H1 (cell line): ENCODE results near the gene GAPDHS. TPM values are rescaled to one million over a fixed set of nuclear protein-coding genes. Genes with fewer than 3 reads are reported as not detected.

ENCODE experiments used
- CTCF ChIA-PET: fragments of 300-600 bp; sonication (Branson Sonifier 250); formaldehyde crosslinking; loops from one replicate; lab custom pipeline; 2021; ENCODE audit not compliant: partially characterized antibody; lab: Charles Lee
- POLR2A ChIA-PET: fragments of 300-600 bp; sonication (Branson Sonifier 250); formaldehyde crosslinking; loops from one replicate; lab custom pipeline; 2021; ENCODE audit warnings: inconsistent platforms; ENCODE audit not compliant: partially characterized antibody; lab: Charles Lee
- DNase-seq, 2 experiments: peaks; one replicate each; pipeline versions ENCODE4 v3.0.0 to v3.0.0-alpha.2; 2010 to 2022; ENCODE audit warnings: low spot score in 2 of 2, low read depth in 1 of 2, mixed read lengths in 1 of 2
- FAIRE-seq: peaks from 2 replicates; lab custom pipeline; 2011; peaks lifted over from hg19 to GRCh38; lab: Jason Lieb, UNC
- H2AFZ ChIP-seq: 2 replicates; pipeline ENCODE4 v1.8.1; 2012; ENCODE audit warnings: low read length, inconsistent platforms
- H2AK5ac ChIP-seq: 2 replicates; pipeline ENCODE4 v1.6.1; 2013; ENCODE audit warnings: low read depth, low read length
- H2BK120ac ChIP-seq: replicated peaks from 2 replicates; pipeline ENCODE3; 2013; ENCODE audit warnings: low read depth, low read length, inconsistent platforms
- H2BK12ac ChIP-seq: 2 replicates; pipeline ENCODE4 v1.6.1; 2013; ENCODE audit warnings: low read depth, low read length
- H2BK15ac ChIP-seq: 2 replicates; pipeline ENCODE4 v1.6.1; 2013; ENCODE audit warnings: low read length
- H2BK20ac ChIP-seq: 2 replicates; pipeline ENCODE4 v1.6.1; 2013; ENCODE audit warnings: low read length
- H2BK5ac ChIP-seq: 2 replicates; pipeline ENCODE4 v1.6.1; 2013; ENCODE audit warnings: low read depth, low read length
- H3K14ac ChIP-seq: 2 replicates; pipeline ENCODE4 v1.6.1; 2013; ENCODE audit warnings: inconsistent platforms; ENCODE audit not compliant: insufficient read length
- H3K18ac ChIP-seq: 2 replicates; pipeline ENCODE4 v1.6.1; 2013; ENCODE audit warnings: low read length; ENCODE audit errors: extremely low read depth
- H3K23ac ChIP-seq: 2 replicates; pipeline ENCODE4 v1.6.1; 2013; ENCODE audit warnings: inconsistent platforms; ENCODE audit not compliant: insufficient read length
- H3K23me2 ChIP-seq: 2 replicates; pipeline ENCODE4 v1.6.1; 2013; ENCODE audit warnings: low read depth, low read length
- H3K27ac ChIP-seq: 2 replicates; pipeline ENCODE4 v1.6.1; 2011; ENCODE audit warnings: low read depth, low read length, inconsistent platforms
- H3K27me3 ChIP-seq, 4 experiments: replicated peaks in 1 of 4; 1 replicate in 1 of 4; 2 replicates in 3 of 4; pipeline versions ENCODE4 v1.6.1 to v1.8.1; 2011 to 2013; ENCODE audit warnings: low read length in 3 of 4, mild to moderate bottlenecking in 3 of 4, inconsistent platforms in 2 of 4, mixed read lengths in 2 of 4, moderate library complexity in 1 of 4; ENCODE audit not compliant: control insufficient read depth in 3 of 4, insufficient read depth in 3 of 4; ENCODE audit errors: extremely low read depth in 1 of 4
- H3K36me3 ChIP-seq, 4 experiments: 2 replicates each; pipeline versions ENCODE4 v1.6.1 to v1.8.1; 2011 to 2013; ENCODE audit warnings: mild to moderate bottlenecking in 4 of 4, low read length in 3 of 4, moderate library complexity in 2 of 4, control low read depth in 1 of 4, inconsistent platforms in 1 of 4; ENCODE audit not compliant: insufficient read depth in 4 of 4, control insufficient read depth in 2 of 4
- H3K4ac ChIP-seq: replicated peaks from 2 replicates; pipeline ENCODE3; 2013; ENCODE audit warnings: low read length, low read depth, mixed read lengths, inconsistent platforms; ENCODE audit not compliant: insufficient read length
- H3K4me1 ChIP-seq, 4 experiments: replicated peaks in 1 of 4; 1 replicate in 1 of 4; 2 replicates in 3 of 4; pipeline versions ENCODE4 v1.6.1 to v1.8.1; 2011 to 2013; ENCODE audit warnings: low read length in 3 of 4, inconsistent platforms in 2 of 4, mixed read lengths in 1 of 4; ENCODE audit not compliant: insufficient read depth in 4 of 4, control insufficient read depth in 3 of 4
- H3K4me2 ChIP-seq, 2 experiments: 2 replicates each; pipeline versions ENCODE4 v1.6.1 to v1.8.1; 2011 to 2013; ENCODE audit warnings: low read depth in 2 of 2, low read length in 2 of 2, control low read depth in 1 of 2, inconsistent platforms in 1 of 2, mild to moderate bottlenecking in 1 of 2; ENCODE audit not compliant: insufficient read depth in 1 of 2
- H3K4me3 ChIP-seq, 4 experiments: fragments of 200-600, 300-600 bp in 1 of 4; sonication (generic), shearing (Covaris generic), sonication (Bioruptor Twin) in 1 of 4; 2 replicates each; pipeline versions ENCODE4 v1.5.1 to v1.8.1; 2011 to 2016; ENCODE audit warnings: low read length in 4 of 4, low read depth in 3 of 4, control low read depth in 2 of 4, inconsistent platforms in 2 of 4, mild to moderate bottlenecking in 2 of 4, mixed read lengths in 1 of 4, moderate library complexity in 1 of 4; ENCODE audit not compliant: insufficient read depth in 2 of 4; ENCODE audit errors: extremely low read depth in 1 of 4
- H3K56ac ChIP-seq: replicated peaks from 2 replicates; pipeline ENCODE3; 2013; ENCODE audit warnings: low read depth, mild to moderate bottlenecking, mixed read lengths, low read length, inconsistent platforms; ENCODE audit not compliant: insufficient read length
- H3K79me1 ChIP-seq: 2 replicates; pipeline ENCODE4 v1.6.1; 2013; ENCODE audit warnings: low read depth, low read length, control low read depth
- H3K79me2 ChIP-seq, 2 experiments: 2 replicates each; pipeline versions ENCODE4 v1.6.1 to v1.8.1; 2012 to 2013; ENCODE audit warnings: low read length in 2 of 2, mild to moderate bottlenecking in 2 of 2, inconsistent platforms in 1 of 2; ENCODE audit not compliant: insufficient read depth in 2 of 2, control insufficient read depth in 1 of 2
- H3K9ac ChIP-seq, 4 experiments: replicated peaks in 1 of 4; 1 replicate in 1 of 4; 2 replicates in 3 of 4; pipeline versions ENCODE4 v1.6.1 to v1.8.1; 2011 to 2013; ENCODE audit warnings: low read depth in 3 of 4, low read length in 3 of 4, control low read depth in 2 of 4, mild to moderate bottlenecking in 2 of 4, moderate library complexity in 2 of 4, inconsistent platforms in 1 of 4; ENCODE audit errors: extremely low read depth in 1 of 4
- H3K9me3 ChIP-seq, 2 experiments: 2 replicates each; pipeline versions ENCODE4 v1.6.1 to v1.8.1; 2012 to 2013; ENCODE audit warnings: mild to moderate bottlenecking in 2 of 2, moderate library complexity in 2 of 2, control low read depth in 1 of 2, inconsistent platforms in 1 of 2, low read depth in 1 of 2, low read length in 1 of 2, mixed read lengths in 1 of 2; ENCODE audit not compliant: insufficient read depth in 2 of 2
- H4K20me1 ChIP-seq, 2 experiments: replicated peaks in 1 of 2; 2 replicates each; pipeline versions ENCODE3 to v1.8.1; 2011 to 2013; ENCODE audit warnings: inconsistent platforms in 2 of 2, low read length in 2 of 2, mild to moderate bottlenecking in 1 of 2; ENCODE audit not compliant: insufficient read depth in 2 of 2, control insufficient read depth in 1 of 2
- H4K5ac ChIP-seq: 2 replicates; pipeline ENCODE4 v1.6.1; 2013; ENCODE audit warnings: low read length, low read depth, mixed read lengths, inconsistent platforms; ENCODE audit not compliant: insufficient read length
- H4K8ac ChIP-seq: 2 replicates; pipeline ENCODE4 v1.8.0; 2013; ENCODE audit warnings: mild to moderate bottlenecking, moderate library complexity, low read length, inconsistent platforms; ENCODE audit not compliant: insufficient read depth; ENCODE audit errors: extremely low read depth
- H4K91ac ChIP-seq: replicated peaks from 2 replicates; pipeline ENCODE3; 2013; ENCODE audit warnings: low read length, mixed read lengths, inconsistent platforms; ENCODE audit not compliant: insufficient read length
- CEBPB ChIP-seq: IDR thresholded peaks from 2 replicates; pipeline ENCODE4 v1.6.1; 2012; ENCODE audit warnings: low read depth, low read length
- CREB1 ChIP-seq: IDR thresholded peaks from 2 replicates; pipeline ENCODE4 v1.6.1; 2012; ENCODE audit warnings: inconsistent platforms
- CTBP2 ChIP-seq: IDR thresholded peaks from 2 replicates; pipeline ENCODE4 v1.7.0; 2011; ENCODE audit warnings: borderline replicate concordance, mild to moderate bottlenecking, moderate library complexity, mixed read lengths, low read length; ENCODE audit not compliant: insufficient read depth, insufficient read length
- EGR1 ChIP-seq: IDR thresholded peaks from 2 replicates; pipeline ENCODE4 v1.6.1; 2011; ENCODE audit warnings: low read depth, low read length, borderline replicate concordance
- FOSL1 ChIP-seq: IDR thresholded peaks from 2 replicates; pipeline ENCODE4 v1.6.1; 2011; ENCODE audit warnings: mild to moderate bottlenecking, low read depth, low read length, moderate library complexity; ENCODE audit not compliant: insufficient read depth
- JUN ChIP-seq: IDR thresholded peaks from 2 replicates; pipeline ENCODE4 v1.6.1; 2011; ENCODE audit warnings: low read depth, mild to moderate bottlenecking, improper control_type of control experiment, low read length
- MAFK ChIP-seq: IDR thresholded peaks from 2 replicates; pipeline ENCODE4 v1.6.1; 2012; ENCODE audit warnings: low read depth, mild to moderate bottlenecking, improper control_type of control experiment, low read length
- POU5F1 ChIP-seq: IDR thresholded peaks from 2 replicates; pipeline ENCODE4 v1.6.1; 2011; ENCODE audit warnings: low read depth, mild to moderate bottlenecking, low read length, moderate library complexity
- RBBP5 ChIP-seq: IDR thresholded peaks from 2 replicates; pipeline ENCODE4 v1.7.1; 2012; ENCODE audit warnings: low read depth, mild to moderate bottlenecking, inconsistent platforms, low read length, moderate library complexity, borderline replicate concordance
- RNF2 ChIP-seq: fragments of 200-900, 300-1000 bp; sonication (generic); IDR thresholded peaks from 2 replicates; pipeline ENCODE4 v1.7.1; 2016; ENCODE audit warnings: borderline replicate concordance, low read depth, mild to moderate bottlenecking, antibody characterized with exemption, low read length; ENCODE audit not compliant: poor library complexity, severe bottlenecking; ENCODE audit errors: missing control alignments
- SRF ChIP-seq: IDR thresholded peaks from 2 replicates; pipeline ENCODE4 v1.6.1; 2011; ENCODE audit warnings: mild to moderate bottlenecking, low read depth, low read length, moderate library complexity
- TAF7 ChIP-seq: optimal IDR thresholded peaks from 2 replicates; pipeline ENCODE3; 2011; ENCODE audit warnings: low read depth, mild to moderate bottlenecking, inconsistent platforms, low read length, moderate library complexity, borderline replicate concordance
- YY1 ChIP-seq: IDR thresholded peaks from 2 replicates; pipeline ENCODE4 v1.6.1; 2011; ENCODE audit warnings: low read depth, mild to moderate bottlenecking, low read length
- WGBS, 2 experiments: shearing (Covaris generic) in 1 of 2; methylation state at CpG; one replicate each; pipeline versions ENCODE4 v1.1.6 to v1.1.7; 2013 to 2015; ENCODE audit warnings: low lambda C conversion rate in 2 of 2, mixed read lengths in 2 of 2, inconsistent platforms in 1 of 2, low coverage in 1 of 2, missing lambda C conversion rate in 1 of 2; ENCODE audit not compliant: insufficient replicate concordance in 2 of 2, insufficient coverage in 1 of 2, insufficient read length in 1 of 2; ENCODE audit errors: extremely low coverage in 1 of 2, missing lambda C conversion rate in 1 of 2; 5-methylcytosine and 5-hydroxymethylcytosine counted together
- polyA plus RNA-seq, 7 experiments: library from polyadenylated mRNA; depleted of rRNA in 3 of 7; stranded (reverse) in 5 of 7; unstranded in 2 of 7; fragments of >200 nt in 5 of 7; fragments of 200-250 nt in 2 of 7; gene quantifications; 1 replicate in 5 of 7; 2 replicates in 1 of 7; 4 replicates in 1 of 7; pipeline versions ENCODE4 v1.2.1 to v1.2.3, GENCODE V29; 2011 to 2013; ENCODE audit warnings: missing spikeins in 2 of 7, mixed read lengths in 2 of 7
- total RNA-seq: library from RNA; stranded (reverse); fragmentation: NEBNext Ultra II Directional; extraction: Animal tissue kit (Norgen Biotek cat#: 25700); gene quantifications from 2 replicates; pipeline ENCODE4 v1.2.1, GENCODE V29; 2021

GAPDHS gene
- total and polyA plus RNA-seq, 2 of the 8 experiments (the other 6 are each of a cell fraction or from before 2014, with no cell fraction given): 0.26 TPM; not detected in 1

DNA sequence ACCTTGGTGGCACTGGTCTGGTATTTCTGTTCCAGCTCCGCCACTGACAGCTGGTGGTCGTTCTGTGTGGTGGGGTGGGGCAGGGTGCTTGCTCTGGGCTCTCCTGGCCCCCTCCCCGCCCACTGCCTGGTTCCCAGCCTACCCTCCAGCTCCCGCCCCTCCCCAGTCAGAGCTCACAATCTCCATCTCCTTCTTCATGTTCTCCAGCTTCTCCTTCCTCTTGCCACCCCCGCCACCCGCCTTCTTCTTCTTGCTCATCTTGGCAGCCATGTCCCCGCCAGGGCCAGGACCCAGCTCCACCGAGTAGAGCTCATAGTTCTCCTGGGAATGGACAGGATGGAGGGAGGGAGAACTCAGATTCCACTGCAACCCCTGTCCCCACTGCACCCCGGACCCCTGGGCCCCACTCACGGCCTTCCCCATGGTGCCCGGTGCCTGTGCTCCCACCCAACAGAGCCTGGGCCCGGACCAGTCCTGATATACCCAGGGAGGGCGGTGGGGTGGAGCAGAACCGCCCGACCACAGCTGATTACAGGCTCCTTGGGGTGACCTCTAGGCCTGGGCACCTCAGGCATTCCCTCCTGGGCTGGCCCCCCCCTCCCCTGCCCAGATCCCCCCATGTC lies 30.1 kb downstream of the GAPDHS start, which contains the start of gene ATP4A:
Gene ATP4A, minus strand, starts transcription at position 452 of the 623 bp plus-strand sequence. Its CDS starts 29 bp downstream, at position 423.
- no peak within 1 kb of the TSS; the same call in 1 of the 2 replicates for H4K8ac ChIP-seq
- H4K91ac ChIP-seq: no peak within 1 kb of the TSS
- no peak within 1 kb of the TSS for H3K27ac ChIP-seq
- ChIA-PET CTCF (interaction anchor here (0.6 to 3.1 kb wide), 5 partner anchors 15 to 1201 kb away, joined by 3 to 19 read pairs (median 7); no protein-coding TSS in a partner anchor), POLR2A (interaction anchor here (1.6 kb wide), 1 partner anchor 79 kb away, joined by 5 read pairs; no protein-coding TSS in a partner anchor)
- DNase-seq (no peak), FAIRE-seq (no peak)
- no peak within 1 kb of the TSS for H3K4ac ChIP-seq
- no peak within 1 kb of the TSS for H2AFZ ChIP-seq
- H2BK20ac ChIP-seq: no peak within 1 kb of the TSS
- no peaks in the 10 kb centered on the region for H3K79me1 ChIP-seq
- H3K9me3 ChIP-seq: no peaks in the 10 kb centered on the region; a peak in 1 of 4 replicates
- no peak within 1 kb of the TSS for H2BK5ac ChIP-seq
- H2BK12ac ChIP-seq: no peak within 1 kb of the TSS
- H3K14ac ChIP-seq: no peak within 1 kb of the TSS
- no peaks in the 10 kb centered on the region for H3K79me2 ChIP-seq
- peaks cover 0 to 16% (median 9%) of the 10 kb centered on the region in 4 experiments; a peak in 5 of 7 replicates for H3K27me3 ChIP-seq
- no peak within 1 kb of the TSS for H3K18ac ChIP-seq
- H3K36me3 ChIP-seq: no peaks in the 10 kb centered on the region
- H3K9ac ChIP-seq: no peak within 1 kb of the TSS
- H4K5ac ChIP-seq: no peak within 1 kb of the TSS
- H3K4me1 ChIP-seq: peaks cover 0 to 6% (median 4%) of the 10 kb centered on the region in 4 experiments; a peak in 3 of 7 replicates
- H3K4me2 ChIP-seq: no peak within 1 kb of the TSS
- no peak within 1 kb of the TSS for H2AK5ac ChIP-seq
- H3K4me3 ChIP-seq: no peak within 1 kb of the TSS
- no peak for TF ChIP-seq CREB1
- TF ChIP-seq POU5F1: no peak
- TF ChIP-seq MAFK: no peak
- no peak for TF ChIP-seq SRF
- TF ChIP-seq RNF2: no peak
- TF ChIP-seq JUN: no peak
- TF ChIP-seq FOSL1: no peak
- TF ChIP-seq RBBP5: no peak
- TF ChIP-seq CTBP2: no peak
- TF ChIP-seq TAF7: no peak
- TF ChIP-seq EGR1: no peak
- TF ChIP-seq CEBPB: no peak
- no peak for TF ChIP-seq YY1
- 83% methylated on average over 6 of the region's 15 CpGs; no CpG with 5 or more reads in 1 of the 2 experiments for WGBS, 2 experiments
- H3K23ac ChIP-seq: no peak within 1 kb of the TSS
- no peak within 1 kb of the TSS for H3K56ac ChIP-seq
- peaks cover 6 to 8% of the 10 kb centered on the region in 2 experiments for H4K20me1 ChIP-seq
- H2BK120ac ChIP-seq: no peak within 1 kb of the TSS
- no peaks in the 10 kb centered on the region; the same call in 1 of the 2 replicates for H3K23me2 ChIP-seq
- H2BK15ac ChIP-seq: no peak within 1 kb of the TSS
